Endothelial cell of coronary artery (primary cell): ENCODE results near the gene DPT. TPM values are rescaled to one million over a fixed set of nuclear protein-coding genes. Genes with fewer than 3 reads are reported as not detected.

Source experiments
- total RNA-seq: library from RNA; depleted of rRNA; stranded (reverse); fragments of >200 nt; gene quantifications from 2 replicates; pipeline ENCODE4 v1.2.3, GENCODE V29; 2014

Gene DPT
- total RNA-seq: not detected in 2 replicates

DNA sequence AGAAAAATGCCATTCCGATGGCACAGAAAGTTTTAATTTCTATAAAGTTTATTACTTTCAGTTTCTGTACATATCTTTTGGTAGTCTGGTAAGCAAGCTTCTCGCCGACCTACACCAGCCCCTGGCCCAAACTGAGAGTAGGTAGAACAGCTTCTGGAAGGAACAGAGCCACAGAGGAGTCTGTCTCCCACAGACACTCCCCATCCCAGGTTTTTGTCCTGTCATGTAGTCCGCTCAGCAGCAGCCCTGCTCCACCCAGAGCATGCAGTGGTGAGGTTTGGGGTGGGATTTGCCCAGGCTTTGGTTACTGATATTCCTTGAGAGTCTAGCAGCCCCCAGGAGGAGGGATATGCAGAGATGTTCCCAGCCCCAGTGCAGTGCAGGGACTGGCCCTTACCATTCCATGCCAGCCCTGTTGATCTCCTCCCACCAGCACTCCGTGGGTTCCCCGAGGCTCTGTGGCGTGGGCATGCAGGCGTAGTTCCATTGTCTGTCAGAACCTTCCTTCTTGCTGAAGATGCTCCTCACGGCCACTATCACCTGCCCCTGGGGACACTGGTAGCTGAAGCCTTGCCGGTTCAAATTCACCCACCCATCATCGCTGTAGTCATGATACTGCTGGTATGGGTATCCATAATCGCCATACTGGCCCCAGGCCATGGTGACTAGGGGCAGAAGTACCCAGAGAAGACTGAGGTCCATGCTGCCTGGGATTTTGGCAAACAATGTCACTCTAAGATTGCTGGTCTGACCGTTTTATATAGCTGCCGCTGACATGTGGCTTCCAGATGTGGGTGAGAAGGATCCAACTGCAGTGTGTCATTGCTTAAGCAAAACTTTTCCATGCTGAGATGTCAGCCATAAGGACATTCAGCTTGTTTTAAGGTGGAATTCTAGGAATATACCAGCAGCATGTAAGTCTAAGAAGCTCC is at the start of gene DPT:
Gene DPT (minus strand): TSS at position 734 of the 932 bp plus-strand sequence. CDS start 32 bp downstream, at position 702.

Other genes with a start within 250 kb of the DPT start
- gene XCL2, start 185.2 kb downstream of the DPT start, total RNA-seq: not detected in 2 replicates
- gene XCL1, start 152.6 kb downstream of the DPT start, total RNA-seq: not detected in 2 replicates